ENCODE data around the gene RSPO3.

RSPO3 gene

DNA sequence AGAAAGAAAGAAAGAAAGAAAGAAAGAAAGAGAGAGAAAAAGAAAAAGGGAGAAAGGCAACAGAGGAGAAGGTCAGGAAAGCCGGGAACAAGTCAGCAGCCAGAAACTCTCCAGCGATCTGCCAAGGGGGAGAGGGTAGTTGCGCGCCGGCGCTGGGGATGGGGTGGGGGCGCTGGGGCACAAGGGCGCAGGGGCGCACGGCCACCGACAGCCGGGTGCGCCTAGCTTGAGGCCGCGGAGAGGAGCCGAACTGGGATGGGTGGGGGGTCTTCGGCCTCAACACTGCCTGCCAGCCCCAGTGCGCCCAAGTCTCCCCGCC lies 533 bp upstream of the RSPO3 start:
- no peaks in the 10 kb centered on the region for H3K9me3 ChIP-seq (ENCODE audit: low read depth, low read length)
- no peak overlapping the region for H3K27ac ChIP-seq
- H3K4me3 ChIP-seq = peak overlapping the region; percentile 68
- TF ChIP-seq FOXP2 (optimal IDR thresholded peaks at IDR 0.05; ENCODE audit: control extremely low read depth, extremely low read length, insufficient read depth) = no peak
- TF ChIP-seq POLR2AphosphoS5 (IDR thresholded peaks at IDR 0.05; ENCODE audit: borderline replicate concordance, low read depth, low read length) = no peak
- no peak for TF ChIP-seq EZH2 (IDR thresholded peaks at IDR 0.05)
- no peak for DNase-seq (ENCODE audit: low read depth, low spot score)
- no peak overlapping the region for H3K9ac ChIP-seq (ENCODE audit: insufficient read length)
- no peaks in the 10 kb centered on the region for H3K36me3 ChIP-seq (ENCODE audit: insufficient read depth, low read length)

- no peak for DNase-seq (ENCODE audit: low read depth, low spot score)
- no peak overlapping the region for H3K27ac ChIP-seq
These were observed 891 bp downstream of the RSPO3 start for GRCh38 chr6:127119102-127120022.

DNA sequence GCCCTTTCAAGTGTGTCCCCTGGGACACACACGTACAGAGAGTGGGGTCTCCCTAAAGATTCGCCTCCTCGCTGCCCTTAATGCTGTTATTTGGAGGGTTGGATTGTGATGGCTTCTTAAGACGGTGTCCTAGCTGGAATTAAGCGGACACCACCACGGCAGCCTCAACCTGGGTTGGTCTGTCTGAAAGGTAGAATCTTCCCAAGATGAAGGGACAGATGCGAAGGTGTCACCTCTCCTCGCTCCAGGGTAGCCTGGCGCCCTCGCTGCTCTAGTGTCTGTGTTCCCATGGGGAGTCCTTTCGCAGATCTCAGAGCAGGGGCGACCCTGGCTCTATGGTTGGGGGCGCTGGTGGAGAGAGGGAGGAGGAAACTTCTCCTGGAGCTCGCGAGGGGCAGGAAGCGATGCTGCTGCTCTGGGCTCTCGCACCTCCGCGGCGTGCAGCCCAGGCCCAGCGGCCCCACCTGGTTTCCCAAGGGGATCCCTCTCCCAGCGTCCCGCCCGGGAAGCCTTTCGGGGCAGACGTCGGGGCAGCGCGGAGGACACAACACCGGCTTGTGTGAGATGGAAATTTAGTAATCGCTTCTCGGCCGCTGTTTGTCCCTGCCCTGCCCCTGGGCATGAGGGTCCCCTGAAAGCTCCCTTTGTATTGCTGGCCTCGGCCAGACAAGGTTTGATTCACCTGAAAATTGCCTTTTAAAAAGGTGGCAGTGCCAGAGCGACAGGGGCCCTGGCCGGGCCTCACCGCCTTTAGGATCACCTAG lies 1.7 kb downstream of the RSPO3 start:
- no peak for DNase-seq (ENCODE audit: low read depth, low spot score)
- no peaks in the 10 kb centered on the region for H3K9me3 ChIP-seq (ENCODE audit: low read depth, low read length)
- no peaks in the 10 kb centered on the region for H3K36me3 ChIP-seq (ENCODE audit: insufficient read depth, low read length)
- peak overlapping the region; percentile 76 for H3K4me3 ChIP-seq
- H3K27ac ChIP-seq = no peak overlapping the region
- no peak for TF ChIP-seq POLR2AphosphoS5 (IDR thresholded peaks at IDR 0.05; ENCODE audit: borderline replicate concordance, low read depth, low read length)
- TF ChIP-seq FOXP2 (optimal IDR thresholded peaks at IDR 0.05; ENCODE audit: control extremely low read depth, extremely low read length, insufficient read depth) = no peak
- TF ChIP-seq EZH2 (IDR thresholded peaks at IDR 0.05) = no peak
- H3K9ac ChIP-seq (ENCODE audit: insufficient read length) = no peak overlapping the region

More at GRCh38 chr6:127119102-127120022, 891 bp downstream of the RSPO3 start:
- Histone ChIP-seq H3K4me3 (peak overlapping the region; percentile 76), H3K9ac (ENCODE audit: insufficient read length) (no peak overlapping the region), H3K9me3 (ENCODE audit: low read depth, low read length) (no peaks in the 10 kb centered on the region), H3K36me3 (ENCODE audit: insufficient read depth, low read length) (no peaks in the 10 kb centered on the region)
- TF ChIP-seq EZH2 (IDR thresholded peaks at IDR 0.05) = peak; percentile 90
- no peak for TF ChIP-seq POLR2AphosphoS5 (IDR thresholded peaks at IDR 0.05; ENCODE audit: borderline replicate concordance, low read depth, low read length)

DNA sequence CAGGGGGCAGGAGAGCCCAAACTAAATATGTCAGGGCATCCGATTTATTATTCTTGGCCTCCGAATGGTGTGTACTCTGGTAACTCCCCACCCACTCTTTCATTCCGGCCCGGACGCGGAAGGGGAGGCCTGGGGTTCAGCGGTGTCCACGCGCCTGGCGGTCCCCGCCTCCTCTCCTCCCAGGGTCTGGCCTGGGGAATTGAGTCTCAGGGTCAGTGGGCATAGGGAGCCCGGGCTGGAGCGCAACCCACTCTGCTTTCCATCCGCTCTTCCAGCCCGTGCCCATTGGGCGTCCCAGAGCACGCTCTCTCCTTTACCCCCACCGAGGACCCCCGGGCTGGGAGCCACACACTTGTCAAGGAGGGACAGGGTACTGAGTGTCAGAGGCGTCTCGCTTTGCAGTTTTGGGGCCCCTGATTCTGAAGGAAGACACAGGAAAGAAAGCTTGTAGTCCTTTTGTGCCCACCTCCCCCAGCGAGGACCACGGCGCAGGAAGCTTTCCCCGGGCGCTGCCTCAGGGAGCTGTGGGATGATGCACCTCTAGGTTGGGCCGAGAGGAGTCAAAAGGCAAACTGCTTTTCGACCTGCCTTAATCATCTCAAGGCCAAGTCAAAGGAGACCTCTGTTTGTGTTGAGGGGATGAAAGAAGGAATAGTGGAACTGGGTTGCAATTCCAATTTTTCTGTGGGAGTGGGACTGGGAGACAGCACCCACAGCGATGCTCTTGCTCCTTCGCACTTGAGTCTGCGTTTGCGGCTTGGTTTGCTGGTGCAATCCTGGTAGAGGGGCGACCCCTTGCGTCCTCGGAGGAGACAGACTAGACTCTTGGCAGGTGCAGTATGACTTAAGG lies 2.5 kb downstream of the RSPO3 start:
- no peak overlapping the region for H3K9ac ChIP-seq (ENCODE audit: insufficient read length)
- DNase-seq (ENCODE audit: low read depth, low spot score) = peak; percentile 73
- H3K9me3 ChIP-seq (ENCODE audit: low read depth, low read length) = no peaks in the 10 kb centered on the region
- no peaks in the 10 kb centered on the region for H3K36me3 ChIP-seq (ENCODE audit: insufficient read depth, low read length)
- H3K27ac ChIP-seq = no peak overlapping the region
- H3K4me3 ChIP-seq = no peak overlapping the region
- no peak for TF ChIP-seq POLR2AphosphoS5 (IDR thresholded peaks at IDR 0.05; ENCODE audit: borderline replicate concordance, low read depth, low read length)

DNA sequence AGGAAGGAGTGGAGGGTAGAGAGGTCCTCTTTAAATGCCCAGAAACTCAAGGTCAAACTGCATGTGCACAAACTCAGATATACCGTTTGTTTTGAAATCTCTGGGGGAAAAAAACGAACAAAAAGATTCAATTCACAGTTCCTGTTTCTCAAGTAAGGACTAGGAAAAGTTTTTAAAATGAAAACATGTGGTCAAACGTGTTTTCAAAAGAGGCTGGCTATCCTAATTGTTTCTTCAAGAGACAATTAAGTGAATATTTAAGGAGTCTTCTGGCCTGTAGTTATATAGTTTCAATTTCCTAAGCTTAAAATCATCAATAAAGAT lies 3.1 kb downstream of the RSPO3 start:
- Histone ChIP-seq H3K9me3 (ENCODE audit: low read depth, low read length) (no peaks in the 10 kb centered on the region), H3K4me3 (no peak overlapping the region), H3K36me3 (ENCODE audit: insufficient read depth, low read length) (no peaks in the 10 kb centered on the region), H3K27ac (no peak overlapping the region), H3K9ac (ENCODE audit: insufficient read length) (no peak overlapping the region)
- DNase-seq (ENCODE audit: low read depth, low spot score) = no peak
- TF ChIP-seq POLR2AphosphoS5 (IDR thresholded peaks at IDR 0.05; ENCODE audit: borderline replicate concordance, low read depth, low read length) = no peak
- TF ChIP-seq EZH2 (IDR thresholded peaks at IDR 0.05) = no peak
- no peak for TF ChIP-seq FOXP2 (optimal IDR thresholded peaks at IDR 0.05; ENCODE audit: control extremely low read depth, extremely low read length, insufficient read depth)

DNA sequence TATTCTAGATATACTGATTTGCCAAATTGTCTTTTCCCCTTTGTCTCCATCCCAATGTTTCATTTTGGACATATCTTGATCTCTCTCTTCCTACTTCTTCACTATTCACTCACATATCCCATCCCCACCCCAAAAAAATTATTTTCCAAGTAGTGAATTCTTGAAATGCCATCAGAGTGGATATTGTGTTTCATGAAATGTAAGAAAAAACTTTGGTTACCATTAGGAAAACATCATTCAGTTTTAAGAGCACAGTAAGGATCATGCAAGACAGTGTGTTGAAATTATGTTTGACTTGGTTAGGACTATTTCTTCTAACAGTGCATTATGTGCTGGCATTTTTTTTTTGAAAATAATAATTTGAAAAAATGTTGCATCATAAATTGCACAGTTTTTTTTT lies 5.7 kb downstream of the RSPO3 start:
- no peak overlapping the region for H3K27ac ChIP-seq
- H3K9ac ChIP-seq (ENCODE audit: insufficient read length) = no peak overlapping the region
- TF ChIP-seq POLR2AphosphoS5 (IDR thresholded peaks at IDR 0.05; ENCODE audit: borderline replicate concordance, low read depth, low read length) (no peak), EZH2 (IDR thresholded peaks at IDR 0.05) (no peak), FOXP2 (optimal IDR thresholded peaks at IDR 0.05; ENCODE audit: control extremely low read depth, extremely low read length, insufficient read depth) (no peak)
- DNase-seq (ENCODE audit: low read depth, low spot score) = no peak
- H3K9me3 ChIP-seq (ENCODE audit: low read depth, low read length) = no peaks in the 10 kb centered on the region
- H3K4me3 ChIP-seq = no peak overlapping the region
- H3K36me3 ChIP-seq (ENCODE audit: insufficient read depth, low read length) = no peaks in the 10 kb centered on the region

- Histone ChIP-seq H3K4me3 (no peak overlapping the region), H3K9ac (ENCODE audit: insufficient read length) (no peak overlapping the region), H3K27ac (no peak overlapping the region), H3K36me3 (ENCODE audit: insufficient read depth, low read length) (no peaks in the 10 kb centered on the region), H3K9me3 (ENCODE audit: low read depth, low read length) (no peaks in the 10 kb centered on the region)
- no peak for DNase-seq (ENCODE audit: low read depth, low spot score)
- TF ChIP-seq EZH2 (IDR thresholded peaks at IDR 0.05) = no peak
- TF ChIP-seq POLR2AphosphoS5 (IDR thresholded peaks at IDR 0.05; ENCODE audit: borderline replicate concordance, low read depth, low read length) = no peak
- TF ChIP-seq FOXP2 (optimal IDR thresholded peaks at IDR 0.05; ENCODE audit: control extremely low read depth, extremely low read length, insufficient read depth) = no peak
These were observed 6.2 kb downstream of the RSPO3 start for GRCh38 chr6:127124680-127125079.

DNA sequence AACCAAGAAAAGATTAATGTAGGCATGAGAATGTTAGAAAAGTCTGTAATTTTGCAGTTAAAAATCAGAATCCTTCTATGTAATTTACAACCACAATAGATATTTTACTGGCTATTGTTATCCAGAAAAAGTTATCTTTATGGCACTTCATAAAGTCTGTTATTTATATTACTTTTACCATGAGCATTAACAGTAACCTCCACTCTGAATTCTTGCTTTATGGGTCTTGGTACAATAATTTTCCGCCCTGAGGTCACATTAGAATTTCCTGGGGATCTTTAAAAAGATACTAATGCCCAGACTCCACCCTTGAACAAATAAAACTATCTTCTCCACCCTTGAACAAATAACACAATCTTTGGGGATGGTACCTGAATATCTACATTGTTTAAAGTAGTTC lies 9.6 kb downstream of the RSPO3 start:
- Histone ChIP-seq H3K9me3 (ENCODE audit: low read depth, low read length) (no peaks in the 10 kb centered on the region), H3K27ac (no peak overlapping the region), H3K36me3 (ENCODE audit: insufficient read depth, low read length) (no peaks in the 10 kb centered on the region), H3K9ac (ENCODE audit: insufficient read length) (no peak overlapping the region), H3K4me3 (no peak overlapping the region)
- TF ChIP-seq EZH2 (IDR thresholded peaks at IDR 0.05) = no peak
- TF ChIP-seq FOXP2 (optimal IDR thresholded peaks at IDR 0.05; ENCODE audit: control extremely low read depth, extremely low read length, insufficient read depth) = no peak
- no peak for TF ChIP-seq POLR2AphosphoS5 (IDR thresholded peaks at IDR 0.05; ENCODE audit: borderline replicate concordance, low read depth, low read length)
- no peak for DNase-seq (ENCODE audit: low read depth, low spot score)

Data from SK-N-MC (cell line).